Measurements from ENCODE around the gene COL4A4. TPM values are rescaled to one million over a fixed set of nuclear protein-coding genes. Genes with fewer than 3 reads are reported as not detected.

COL4A4 gene
- total and polyA plus RNA-seq, 2 of the 13 experiments (the other 11 are each of a cell fraction or from before 2014, with no cell fraction given) = not detected

- no peak for TF ChIP-seq UBTF (CRISPR knock-in tag; IDR thresholded peaks at IDR 0.05)
- TF ChIP-seq MEIS2 (CRISPR knock-in tag; IDR thresholded peaks at IDR 0.05) = no peak
- TF ChIP-seq FOXJ3 (CRISPR knock-in tag; IDR thresholded peaks at IDR 0.05; ENCODE audit: borderline replicate concordance) = no peak
- TF ChIP-seq ATAD3A (CRISPR knock-in tag; IDR thresholded peaks at IDR 0.05) = no peak
- TF ChIP-seq BRF2 (CRISPR knock-in tag; IDR thresholded peaks at IDR 0.05) = no peak
- no peak for TF ChIP-seq EZH2 (conservative IDR thresholded peaks at IDR 0.05; ENCODE audit: low read depth, low read length)
- no peak for TF ChIP-seq ZMYM4 (CRISPR knock-in tag; IDR thresholded peaks at IDR 0.05)
- TF ChIP-seq AGO1 (IDR thresholded peaks at IDR 0.05; ENCODE audit: low read depth, low read length, poor library complexity, severe bottlenecking) = no peak
- no peak for TF ChIP-seq ARNT (IDR thresholded peaks at IDR 0.05)
- no peak for TF ChIP-seq TEAD3 (CRISPR knock-in tag; optimal IDR thresholded peaks at IDR 0.05; ENCODE audit: borderline replicate concordance)
Observed at GRCh38 chr2:227004482-227004881, 159.5 kb downstream of the COL4A4 start (continued).

DNA sequence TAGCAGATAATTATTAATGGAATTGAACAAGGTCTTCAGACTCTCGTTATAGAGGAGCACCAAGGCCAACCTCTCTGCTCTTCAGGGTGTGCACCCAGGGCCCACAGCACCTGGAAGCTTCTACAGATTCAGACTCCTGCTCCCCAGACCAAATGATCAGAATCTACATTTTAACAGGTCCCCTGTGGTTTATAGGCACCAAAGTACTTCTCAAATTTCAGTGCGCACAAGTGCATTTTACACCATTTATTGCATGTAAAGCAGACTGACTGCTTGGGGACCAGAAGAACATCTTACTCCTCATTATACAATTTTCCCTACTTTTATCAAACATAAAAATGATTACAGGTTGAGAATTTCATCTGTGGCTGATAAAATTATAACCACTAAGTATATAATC is 163.9 kb downstream of the COL4A4 start:
- 91% methylated on average over 2 of the region's 2 CpGs for WGBS (ENCODE audit: low lambda C conversion rate)
- CTCF ChIA-PET (ENCODE audit: low intra/inter-chr PET ratio, low total read pairs) = no interaction called here
- ATAC-seq = no peak
- no peak for TF ChIP-seq ZBTB20 (CRISPR knock-in tag; IDR thresholded peaks at IDR 0.05; ENCODE audit: borderline replicate concordance, low read depth)
- no peak for TF ChIP-seq IKZF4 (CRISPR knock-in tag; IDR thresholded peaks at IDR 0.05; ENCODE audit: borderline replicate concordance, low read depth, not compliant biosample characterization)
- no peak for TF ChIP-seq ZNF264 (CRISPR knock-in tag; IDR thresholded peaks at IDR 0.05)
- no peak for TF ChIP-seq TOPORS (CRISPR knock-in tag; IDR thresholded peaks at IDR 0.05)
- TF ChIP-seq U2AF1 (optimal IDR thresholded peaks at IDR 0.05; ENCODE audit: low read depth, low read length) = no peak
- no peak for TF ChIP-seq SAFB2 (CRISPR knock-in tag; IDR thresholded peaks at IDR 0.05; ENCODE audit: borderline replicate concordance, low read depth)
- no peak for TF ChIP-seq ZNF468 (CRISPR knock-in tag; IDR thresholded peaks at IDR 0.05)
- TF ChIP-seq EP300 (IDR thresholded peaks at IDR 0.05; ENCODE audit: low read depth in 2 of 2, low read length in 2 of 2) = no peak
- no peak for TF ChIP-seq EP300 (CRISPR knock-in tag; IDR thresholded peaks at IDR 0.05; ENCODE audit: borderline replicate concordance)
- TF ChIP-seq TBX3 (IDR thresholded peaks at IDR 0.05; ENCODE audit: borderline replicate concordance) = no peak
- no peak for TF ChIP-seq XBP1 (CRISPR knock-in tag; IDR thresholded peaks at IDR 0.05)

More for the DNA sequence above, 163.9 kb downstream of the COL4A4 start:
- no peaks in the 10 kb centered on the region for H3K27me3 ChIP-seq (ENCODE audit: control insufficient read depth in 1 of 2, insufficient read depth in 2 of 2, low read length in 2 of 2)
- intact Hi-C loops (cut with micrococcal nuclease; ENCODE audit: unreplicated experiment) = no loop called here
- no peaks in the 10 kb centered on the region for H3K9me3 ChIP-seq (ENCODE audit: low read length)
- H3K4me2 ChIP-seq (ENCODE audit: low read depth, low read length) = no peak overlapping the region
- POLR2A ChIA-PET = no interaction called here
- DNase-seq (ENCODE audit: low spot score) (no peak), FAIRE-seq (no peak)
- in situ Hi-C loops (cut with HindIII; ENCODE audit: extremely low pct_ligation_motif_present, low pct_unique_long_range_greater_than_20kb) = no loop called here
- no peak overlapping the region for H3K27ac ChIP-seq (ENCODE audit: extremely low read length, insufficient read depth, low read length)
- H4K20me1 ChIP-seq (ENCODE audit: insufficient read depth, low read length) = no peaks in the 10 kb centered on the region
- H3K36me3 ChIP-seq (replicated peaks in 1 of 2; ENCODE audit: control insufficient read depth in 1 of 2, insufficient read depth in 2 of 2, low read length in 2 of 2) = no peaks in the 10 kb centered on the region
- no peaks in the 10 kb centered on the region for H3K79me2 ChIP-seq (ENCODE audit: insufficient read depth, low read length)
- H3K4me1 ChIP-seq (ENCODE audit: insufficient read depth, low read length) = no peaks in the 10 kb centered on the region
- no peak overlapping the region for H3K4me3 ChIP-seq (replicated peaks in 1 of 3; ENCODE audit: insufficient read depth in 1 of 3, low read depth in 2 of 3, low read length in 3 of 3)
- H3K9ac ChIP-seq (ENCODE audit: insufficient read depth, low read depth, low read length) = no peak overlapping the region
- H2AFZ ChIP-seq (ENCODE audit: low read length) = no peak overlapping the region
- BruUV-seq (replicated peaks) = no TSS peak

Data from HepG2 (cell line).